Upper lobe of right lung (tissue), 1 donor: Measurements from ENCODE around the gene FZD10. TPM values are rescaled to one million over a fixed set of nuclear protein-coding genes. Genes with fewer than 3 reads are reported as not detected.

ENCODE experiments used
- ATAC-seq: fragments of 200-7000 bp; cut with Tn5 transposase; one replicate; pipeline ENCODE4 v1.9.1; 2020; ENCODE audit warnings: mild to moderate bottlenecking, moderate library complexity
- DNase-seq: peaks from one replicate; pipeline ENCODE4 v3.0.0-alpha.2; 2020
- H3K27ac ChIP-seq: fragments of 200-600 bp; one replicate; pipeline ENCODE4 v1.8.0; 2022
- H3K27me3 ChIP-seq: fragments of 200-600 bp; one replicate; pipeline ENCODE4 v1.8.0; 2022; ENCODE audit warnings: mild to moderate bottlenecking
- H3K36me3 ChIP-seq: fragments of 200-600 bp; one replicate; pipeline ENCODE4 v1.8.0; 2022
- H3K4me1 ChIP-seq: fragments of 200-600 bp; one replicate; pipeline ENCODE4 v1.8.0; 2022
- H3K4me3 ChIP-seq: fragments of 200-600 bp; one replicate; pipeline ENCODE4 v1.8.0; 2022; ENCODE audit warnings: mild to moderate bottlenecking
- H3K9me3 ChIP-seq: fragments of 200-600 bp; one replicate; pipeline ENCODE4 v1.8.0; 2022
- intact Hi-C: fragments of 100-400 bp; cut with DNase I; formaldehyde crosslinking; loops from one replicate; pipeline ENCODE4 v1.11.0; 2022
- total RNA-seq: library from RNA; stranded (reverse); fragmentation: NEBNext Ultra II Directional; extraction: Animal tissue kit (Norgen Biotek cat#: 25700); gene quantifications from one replicate; pipeline ENCODE4 v1.2.1, GENCODE V29; 2021
- TF ChIP-seq, protein P1 (sequence below): fragments of 200-600 bp; IDR thresholded peaks from one replicate; pipeline ENCODE4 v1.8.0; 2022; ENCODE audit warnings: antibody characterized with exemption
- donor health status: DM: no; HTN: yes; CAD: no; lungs with severe emphysema.

FZD10 gene
- total RNA-seq, 1 donor from 2014 or later, result 0.84 TPM

DNA sequence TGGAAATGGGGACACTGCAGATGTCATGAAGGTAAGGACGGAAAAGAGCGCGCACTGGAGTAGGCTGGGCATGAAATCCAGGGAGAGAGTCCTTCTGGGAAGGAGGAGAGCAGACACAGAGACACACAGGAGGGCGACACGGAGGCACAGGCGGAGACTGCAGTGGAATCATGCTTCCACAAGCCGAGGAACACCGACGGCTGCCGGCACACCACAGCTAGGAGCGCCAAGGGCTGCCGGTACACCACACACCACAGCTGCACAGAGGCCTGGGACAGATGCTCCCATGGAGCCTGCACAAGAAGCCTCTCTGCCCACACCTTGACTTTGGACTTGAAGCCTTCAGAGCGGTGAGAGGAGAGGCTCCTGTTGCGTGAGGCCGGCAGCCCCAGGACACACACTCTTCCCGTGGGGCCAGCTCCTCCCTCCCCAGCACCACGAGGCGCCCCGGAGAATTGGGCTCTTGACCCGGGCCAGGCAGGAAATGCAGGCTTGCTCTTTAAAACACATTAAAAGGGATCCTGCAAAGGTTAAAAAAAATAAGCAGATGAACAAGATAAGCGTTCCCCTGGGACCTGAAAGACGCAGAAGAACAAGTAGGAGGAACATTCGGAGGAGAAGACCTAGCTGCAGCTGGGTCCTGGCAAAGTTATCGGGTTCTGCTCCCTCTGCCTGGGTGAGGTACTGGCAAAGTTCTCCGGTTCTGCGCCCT lies 28.3 kb upstream of the FZD10 start:
- intact Hi-C loops, result no loop called here
- no peaks in the 10 kb centered on the region for H3K9me3 ChIP-seq
- H3K4me1 ChIP-seq, result no peaks in the 10 kb centered on the region
- no peaks in the 10 kb centered on the region for H3K27me3 ChIP-seq
- TF ChIP-seq, protein P1, sequence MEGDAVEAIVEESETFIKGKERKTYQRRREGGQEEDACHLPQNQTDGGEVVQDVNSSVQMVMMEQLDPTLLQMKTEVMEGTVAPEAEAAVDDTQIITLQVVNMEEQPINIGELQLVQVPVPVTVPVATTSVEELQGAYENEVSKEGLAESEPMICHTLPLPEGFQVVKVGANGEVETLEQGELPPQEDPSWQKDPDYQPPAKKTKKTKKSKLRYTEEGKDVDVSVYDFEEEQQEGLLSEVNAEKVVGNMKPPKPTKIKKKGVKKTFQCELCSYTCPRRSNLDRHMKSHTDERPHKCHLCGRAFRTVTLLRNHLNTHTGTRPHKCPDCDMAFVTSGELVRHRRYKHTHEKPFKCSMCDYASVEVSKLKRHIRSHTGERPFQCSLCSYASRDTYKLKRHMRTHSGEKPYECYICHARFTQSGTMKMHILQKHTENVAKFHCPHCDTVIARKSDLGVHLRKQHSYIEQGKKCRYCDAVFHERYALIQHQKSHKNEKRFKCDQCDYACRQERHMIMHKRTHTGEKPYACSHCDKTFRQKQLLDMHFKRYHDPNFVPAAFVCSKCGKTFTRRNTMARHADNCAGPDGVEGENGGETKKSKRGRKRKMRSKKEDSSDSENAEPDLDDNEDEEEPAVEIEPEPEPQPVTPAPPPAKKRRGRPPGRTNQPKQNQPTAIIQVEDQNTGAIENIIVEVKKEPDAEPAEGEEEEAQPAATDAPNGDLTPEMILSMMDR, result no peak
- no peak overlapping the region for H3K4me3 ChIP-seq
- ATAC-seq (no peak), DNase-seq (no peak)
- H3K36me3 ChIP-seq, result no peaks in the 10 kb centered on the region
- no peak overlapping the region for H3K27ac ChIP-seq

DNA sequence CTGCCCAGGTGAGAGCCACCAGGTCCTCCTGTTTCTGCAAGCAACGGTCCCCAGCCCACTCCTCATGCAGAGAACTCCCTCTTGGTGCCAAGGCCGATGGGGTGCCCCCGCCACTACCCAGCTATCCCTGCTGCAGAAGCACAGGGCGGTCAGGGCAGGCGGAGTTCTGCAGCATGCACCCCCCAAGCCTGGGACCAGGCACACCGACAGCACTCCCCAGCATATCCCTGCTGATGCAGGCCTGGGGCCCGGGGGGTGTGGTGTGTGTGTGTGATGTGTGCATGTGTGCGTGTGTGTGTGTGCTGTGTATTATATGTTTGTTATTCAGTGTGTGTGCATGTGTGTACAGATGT lies 27.7 kb upstream of the FZD10 start:
- H3K27ac ChIP-seq, result no peak overlapping the region
- no peaks in the 10 kb centered on the region for H3K9me3 ChIP-seq
- DNase-seq, result no peak
- no peaks in the 10 kb centered on the region for H3K27me3 ChIP-seq
- no peaks in the 10 kb centered on the region for H3K36me3 ChIP-seq
- H3K4me1 ChIP-seq, result no peaks in the 10 kb centered on the region
- ATAC-seq, result no peak
- TF ChIP-seq, protein P1, result no peak
- H3K4me3 ChIP-seq, result no peak overlapping the region
- intact Hi-C loops, result no loop called here

DNA sequence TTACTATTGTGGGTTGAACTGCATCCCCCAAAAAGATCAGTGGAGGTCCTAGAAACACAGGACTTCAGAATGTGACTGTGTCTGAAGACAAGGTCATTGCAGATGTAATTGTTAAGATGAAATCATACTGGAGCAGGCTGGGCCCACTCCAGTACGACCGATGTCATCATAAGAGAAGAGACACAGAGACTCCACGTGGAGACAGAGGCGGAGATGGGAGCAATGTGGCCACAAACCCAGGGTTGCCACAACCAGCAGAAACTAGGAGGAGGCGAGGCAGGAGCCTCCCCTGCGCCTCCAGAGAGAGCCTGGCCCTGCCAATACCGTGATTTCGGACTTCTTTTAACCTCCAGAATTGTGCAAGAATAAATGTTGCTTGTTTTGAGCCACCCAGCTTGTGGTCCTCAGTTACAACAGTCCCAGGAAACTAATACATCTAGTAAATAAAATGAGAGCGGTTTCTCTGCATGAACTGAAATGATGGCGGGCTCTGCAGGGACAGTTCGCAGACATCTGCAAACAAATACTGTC lies 25.7 kb upstream of the FZD10 start:
- Histone ChIP-seq H3K9me3 (no peaks in the 10 kb centered on the region), H3K36me3 (no peaks in the 10 kb centered on the region), H3K27me3 (no peaks in the 10 kb centered on the region), H3K4me3 (no peak overlapping the region), H3K4me1 (no peaks in the 10 kb centered on the region), H3K27ac (no peak overlapping the region)
- TF ChIP-seq, protein P1, result no peak
- intact Hi-C loops, result no loop called here
- ATAC-seq (no peak), DNase-seq (no peak)

DNA sequence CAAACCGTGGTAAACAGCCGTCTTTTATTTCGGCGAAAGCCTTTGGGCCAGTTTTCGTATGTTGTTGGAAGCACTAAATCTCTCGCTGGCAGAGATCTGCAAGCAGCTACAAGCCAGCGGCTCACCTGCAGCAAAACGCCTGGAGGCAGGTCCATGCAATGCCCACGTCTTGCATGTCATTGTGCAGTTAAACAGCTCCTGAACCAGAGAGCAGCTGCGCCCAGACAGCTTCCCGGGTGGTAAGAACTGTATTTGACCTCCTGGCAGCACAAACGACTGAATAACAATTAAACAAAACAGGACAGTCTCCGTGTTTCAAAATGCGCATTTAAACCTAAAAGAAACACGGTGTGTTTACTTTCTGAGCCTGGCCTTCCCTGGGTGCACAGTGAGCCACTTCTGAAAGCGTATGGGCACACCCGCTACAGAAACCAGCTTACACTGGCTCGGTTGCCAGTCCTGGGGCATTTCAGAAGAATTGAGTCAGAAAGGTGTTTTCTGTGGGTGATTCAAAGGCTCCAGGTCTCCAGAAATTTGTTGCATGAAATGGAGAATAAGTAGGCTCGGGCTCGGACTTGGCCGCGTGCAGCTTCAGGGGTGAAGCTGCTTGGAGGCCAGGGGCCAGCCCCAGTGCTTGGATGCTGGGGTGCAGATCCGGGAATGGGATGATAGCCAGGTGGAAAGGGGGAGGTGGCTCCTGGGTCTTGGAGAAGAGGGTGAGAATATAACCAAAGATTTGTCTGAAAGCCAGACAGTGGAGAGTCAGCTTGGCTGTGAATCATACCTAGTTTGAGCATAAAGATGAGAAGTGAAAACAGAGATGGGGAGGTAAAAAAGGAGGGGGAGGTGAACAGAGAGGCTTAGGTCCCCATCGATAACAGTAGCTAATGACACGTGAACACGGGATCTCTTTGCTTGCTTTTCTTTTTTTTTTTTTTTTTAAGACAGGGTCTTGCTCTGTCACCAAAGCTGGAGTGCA lies 24.9 kb upstream of the FZD10 start:
- Histone ChIP-seq H3K36me3 (no peaks in the 10 kb centered on the region), H3K9me3 (no peaks in the 10 kb centered on the region), H3K4me1 (no peaks in the 10 kb centered on the region), H3K27me3 (no peaks in the 10 kb centered on the region), H3K27ac (no peak overlapping the region), H3K4me3 (no peak overlapping the region)
- intact Hi-C loops, result no loop called here
- DNase-seq (no peak), ATAC-seq (no peak)
- TF ChIP-seq, protein P1, result no peak

GRCh38 chr12:130138478-130138877 lies 23.8 kb upstream of the FZD10 start:
- H3K27ac ChIP-seq, result no peak overlapping the region
- no peaks in the 10 kb centered on the region for H3K9me3 ChIP-seq
- H3K4me1 ChIP-seq, result no peaks in the 10 kb centered on the region
- intact Hi-C loops, result no loop called here
- H3K36me3 ChIP-seq, result no peaks in the 10 kb centered on the region
- H3K4me3 ChIP-seq, result no peak overlapping the region
- H3K27me3 ChIP-seq, result no peaks in the 10 kb centered on the region
- ATAC-seq (no peak), DNase-seq (no peak)
- TF ChIP-seq, protein P1, result no peak
